ENCODE measurements around the gene GCN1. TPM values are rescaled to one million over a fixed set of nuclear protein-coding genes. Genes with fewer than 3 reads are reported as not detected.

GCN1 gene
- total and polyA plus RNA-seq, 2 of the 8 experiments (the other 6 are each of a cell fraction or from before 2014, with no cell fraction given), result 61.4 to 133 TPM

DNA sequence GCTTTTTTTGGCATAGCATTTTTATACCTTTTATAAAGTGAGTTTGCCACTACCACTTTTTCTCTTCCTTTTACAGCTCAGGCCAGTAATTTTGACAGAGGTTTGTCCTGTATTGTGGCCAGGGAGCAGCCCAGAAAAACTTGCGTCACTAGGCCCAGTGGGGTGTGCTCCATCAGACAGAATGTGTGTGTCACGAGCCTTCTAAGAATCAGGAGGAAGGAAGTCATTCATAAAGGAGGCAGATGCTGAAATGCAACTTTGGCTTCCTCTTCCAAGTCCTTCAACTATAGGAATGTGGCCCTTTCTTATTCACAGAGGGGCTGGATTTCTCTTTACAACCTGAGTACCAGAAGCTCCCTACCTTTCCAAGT, 67.9 kb downstream of the GCN1 start:
- Histone ChIP-seq H2AFZ (ENCODE audit: low read length) (no peak overlapping the region), H3K18ac (ENCODE audit: extremely low read depth, low read length) (no peak overlapping the region), H2BK5ac (ENCODE audit: low read depth, low read length) (no peak overlapping the region; the same call in 1 of the 2 replicates), H4K20me1 (replicated peaks in 1 of 2; ENCODE audit: control insufficient read depth in 1 of 2, insufficient read depth in 2 of 2, low read length in 2 of 2) (peaks cover 2% of the 10 kb centered on the region in 2 experiments), H3K36me3 (ENCODE audit: control insufficient read depth in 2 of 4, insufficient read depth in 4 of 4, low read length in 3 of 4) (peaks cover 31 to 52% (median 44%) of the 10 kb centered on the region in 4 experiments), H3K23me2 (ENCODE audit: low read depth, low read length) (no peaks in the 10 kb centered on the region), H3K9me3 (ENCODE audit: insufficient read depth in 2 of 2, low read depth in 1 of 2, low read length in 1 of 2) (no peaks in the 10 kb centered on the region), H4K91ac (replicated peaks; ENCODE audit: insufficient read length, low read length) (no peak overlapping the region), H3K4me1 (replicated peaks in 1 of 4; ENCODE audit: control insufficient read depth in 3 of 4, insufficient read depth in 4 of 4, low read length in 3 of 4) (peaks cover 0 to 2% (median under 1%) of the 10 kb centered on the region in 4 experiments; a peak in 1 of 7 replicates), H3K4ac (replicated peaks; ENCODE audit: insufficient read length, low read depth, low read length) (no peak overlapping the region), H4K8ac (ENCODE audit: extremely low read depth, insufficient read depth, low read length) (no peak overlapping the region), H3K27ac (ENCODE audit: low read depth, low read length) (no peak overlapping the region), H3K23ac (ENCODE audit: insufficient read length) (no peak overlapping the region), H2AK5ac (ENCODE audit: low read depth, low read length) (no peak overlapping the region), H2BK15ac (ENCODE audit: low read length) (no peak overlapping the region), H3K4me2 (ENCODE audit: insufficient read depth in 1 of 2, low read depth in 2 of 2, low read length in 2 of 2) (no peak overlapping the region), H2BK12ac (ENCODE audit: low read depth, low read length) (no peak overlapping the region), H3K9ac (replicated peaks in 1 of 4; ENCODE audit: extremely low read depth in 1 of 4, low read depth in 3 of 4, low read length in 3 of 4) (no peak overlapping the region), H4K5ac (ENCODE audit: insufficient read length, low read depth, low read length) (no peak overlapping the region), H3K27me3 (replicated peaks in 1 of 4; ENCODE audit: control insufficient read depth in 3 of 4, extremely low read depth in 1 of 4, insufficient read depth in 3 of 4, low read length in 3 of 4) (no peaks in the 10 kb centered on the region; a peak in 1 of 7 replicates), H2BK120ac (replicated peaks; ENCODE audit: low read depth, low read length) (no peak overlapping the region), H3K79me1 (ENCODE audit: low read depth, low read length) (no peaks in the 10 kb centered on the region; the same call in 1 of the 2 replicates), H2BK20ac (ENCODE audit: low read length) (no peak overlapping the region), H3K4me3 (ENCODE audit: extremely low read depth in 1 of 4, insufficient read depth in 2 of 4, low read depth in 3 of 4, low read length in 4 of 4) (no peak overlapping the region), H3K79me2 (ENCODE audit: control insufficient read depth in 1 of 2, insufficient read depth in 2 of 2, low read length in 2 of 2) (no peaks in the 10 kb centered on the region), H3K14ac (ENCODE audit: insufficient read length) (no peak overlapping the region), H3K56ac (replicated peaks; ENCODE audit: insufficient read length, low read depth, low read length) (no peak overlapping the region)
- FAIRE-seq (no peak), DNase-seq (ENCODE audit: low read depth in 1 of 2, low spot score in 2 of 2) (no peak)
- POLR2A ChIA-PET (ENCODE audit: partially characterized antibody), result interaction anchor here (0.9 to 16.6 kb wide), 14 partner anchors 8 to 166 kb away, joined by 3 to 266 read pairs (median 6); partner anchors contain the start of genes GCN1, RAB35, RNU4-1 and RPLP0
- CTCF ChIA-PET (ENCODE audit: partially characterized antibody), result no interaction called here
- 78% methylated on average over 2 of the region's 2 CpGs; no CpG with 5 or more reads in 1 of the 2 experiments for WGBS, 2 experiments (ENCODE audit: extremely low coverage in 1 of 2, insufficient coverage in 1 of 2, insufficient read length in 1 of 2, insufficient replicate concordance in 2 of 2, low coverage in 1 of 2, low lambda C conversion rate in 2 of 2, missing lambda C conversion rate in 1 of 2)
- TF ChIP-seq CTBP2 (IDR thresholded peaks at IDR 0.05; ENCODE audit: borderline replicate concordance, insufficient read depth, insufficient read length, low read length) (no peak), TCF12 (IDR thresholded peaks at IDR 0.05; ENCODE audit: low read depth, low read length) (no peak), MAX (IDR thresholded peaks at IDR 0.05) (no peak), HDAC2 (IDR thresholded peaks at IDR 0.05; ENCODE audit: borderline replicate concordance in 1 of 2, low read depth in 2 of 2, low read length in 2 of 2) (no peak), TBP (IDR thresholded peaks at IDR 0.05; ENCODE audit: low read depth, low read length) (no peak), SP4 (IDR thresholded peaks at IDR 0.05; ENCODE audit: low read length) (no peak), KDM4A (IDR thresholded peaks at IDR 0.05; ENCODE audit: low read depth, low read length, severe bottlenecking) (no peak), RFX5 (IDR thresholded peaks at IDR 0.05; ENCODE audit: borderline replicate concordance, low read depth, low read length) (no peak), CHD1 (IDR thresholded peaks at IDR 0.05; ENCODE audit: low read depth, low read length) (no peak), SP1 (IDR thresholded peaks at IDR 0.05; ENCODE audit: low read depth, low read length) (no peak), TEAD4 (IDR thresholded peaks at IDR 0.05; ENCODE audit: low read depth, low read length) (no peak), CBX5 (IDR thresholded peaks at IDR 0.05; ENCODE audit: low read depth, low read length) (no peak), CEBPB (IDR thresholded peaks at IDR 0.05; ENCODE audit: low read depth, low read length) (no peak), KDM1A (IDR thresholded peaks at IDR 0.05; ENCODE audit: borderline replicate concordance, low read length) (no peak), PHF8 (conservative IDR thresholded peaks at IDR 0.05; ENCODE audit: low read depth, low read length) (no peak)

Data from H1 (cell line).